HG02623 (cell line): ENCODE results near the gene ASCC1.

Source experiments
- ATAC-seq: cut with Tn5 transposase; IDR thresholded peaks from one replicate; pipeline ENCODE4 v1.9.1; 2021; ENCODE audit warnings: moderate library complexity; ENCODE audit not compliant: unreplicated experiment

ASCC1 gene

DNA sequence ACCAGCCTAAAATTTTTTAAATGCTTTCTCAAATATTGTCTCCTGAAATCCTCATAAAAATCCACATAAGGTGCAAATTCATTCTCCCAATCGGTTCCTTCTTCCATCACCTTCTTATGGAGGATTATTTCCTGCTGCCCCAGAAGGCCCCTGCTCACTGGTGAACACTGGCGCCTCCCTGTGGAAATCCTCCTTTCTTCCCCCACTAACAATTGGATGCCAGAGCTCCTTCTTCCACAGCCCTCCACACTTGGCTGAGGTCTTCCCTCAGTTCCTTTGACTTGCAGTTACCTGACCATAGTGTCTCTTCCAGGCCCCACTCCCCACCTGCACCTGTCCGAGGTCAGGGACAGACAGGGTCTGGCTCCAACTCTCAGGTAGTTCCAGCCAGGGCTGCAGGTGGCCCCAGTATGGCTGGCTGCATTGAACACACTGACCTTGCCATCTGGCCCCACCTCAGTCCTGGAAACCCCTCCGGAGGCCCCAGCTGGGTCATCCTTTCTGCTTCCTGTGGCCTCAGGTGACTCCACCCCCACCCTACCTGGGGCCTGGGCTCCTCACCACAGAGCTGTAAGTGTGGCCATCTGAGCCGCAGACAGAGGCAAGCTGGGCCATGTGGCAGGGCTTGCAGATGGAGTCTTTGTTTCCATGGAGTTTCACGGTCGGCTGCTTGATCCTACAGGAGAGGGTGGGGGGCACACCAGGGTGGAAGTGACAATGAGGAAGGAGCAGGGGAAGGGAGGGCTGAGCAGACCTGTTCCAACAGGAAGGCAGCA is 146.1 kb downstream of the ASCC1 start:
- no peak for ATAC-seq

DNA sequence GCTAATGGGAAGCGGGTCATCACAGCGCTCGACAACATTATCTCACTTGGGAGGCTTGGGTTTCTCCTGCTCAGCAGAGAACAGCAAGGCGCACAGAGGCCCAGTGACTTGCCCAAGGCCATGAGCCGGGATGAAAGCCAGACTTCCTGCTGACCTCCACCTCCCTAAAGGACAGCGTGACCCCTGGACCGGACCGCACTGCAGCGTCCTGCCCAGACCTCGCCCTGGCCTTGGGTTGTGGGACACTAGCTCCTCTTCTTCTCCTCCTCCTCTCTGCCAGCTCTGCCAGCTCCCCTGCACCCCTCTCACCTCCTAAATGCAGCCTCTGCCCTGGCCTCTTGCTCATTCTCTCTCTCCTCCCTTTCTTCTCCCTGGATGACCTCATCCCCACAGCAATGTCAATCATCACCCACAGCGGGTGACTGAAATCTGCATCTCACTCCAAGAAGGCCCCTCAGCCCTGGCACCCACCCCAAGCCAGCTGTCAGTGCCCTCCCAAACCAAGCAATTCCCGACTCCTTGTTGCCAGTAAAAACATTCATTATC is 147.1 kb downstream of the ASCC1 start:
- ATAC-seq = no peak

DNA sequence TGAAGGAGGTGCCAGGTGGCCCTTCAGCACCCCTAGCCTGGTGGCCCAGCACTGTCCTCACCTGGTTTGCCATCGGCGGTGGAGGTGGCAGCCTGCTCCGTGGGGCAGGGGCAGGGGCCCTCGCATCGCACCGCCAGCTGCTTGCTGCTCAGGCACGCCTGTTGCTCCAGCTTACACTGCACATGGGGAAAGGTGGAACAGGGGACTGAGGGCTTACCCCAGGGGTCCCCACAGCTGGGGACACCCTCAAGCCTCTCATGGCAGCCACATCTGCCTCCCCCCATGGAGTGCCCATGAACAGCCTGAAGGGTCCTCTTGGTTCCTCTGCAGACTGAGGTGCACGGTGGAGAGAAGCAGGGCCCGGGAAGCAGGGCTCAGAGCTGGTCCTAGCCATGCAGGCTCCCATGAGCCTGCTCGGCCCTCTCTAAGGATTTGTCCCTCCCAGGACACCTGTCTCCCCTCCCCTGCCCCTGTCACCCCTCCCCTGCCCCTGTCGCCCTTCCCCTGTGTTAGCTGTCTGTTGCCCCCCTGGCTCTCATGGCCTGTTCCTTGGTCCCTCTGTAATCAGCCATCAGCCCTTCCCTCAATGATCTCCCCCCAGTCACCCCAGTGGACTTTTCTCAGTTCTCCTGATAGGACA is 147.8 kb downstream of the ASCC1 start:
- ATAC-seq = no peak

DNA sequence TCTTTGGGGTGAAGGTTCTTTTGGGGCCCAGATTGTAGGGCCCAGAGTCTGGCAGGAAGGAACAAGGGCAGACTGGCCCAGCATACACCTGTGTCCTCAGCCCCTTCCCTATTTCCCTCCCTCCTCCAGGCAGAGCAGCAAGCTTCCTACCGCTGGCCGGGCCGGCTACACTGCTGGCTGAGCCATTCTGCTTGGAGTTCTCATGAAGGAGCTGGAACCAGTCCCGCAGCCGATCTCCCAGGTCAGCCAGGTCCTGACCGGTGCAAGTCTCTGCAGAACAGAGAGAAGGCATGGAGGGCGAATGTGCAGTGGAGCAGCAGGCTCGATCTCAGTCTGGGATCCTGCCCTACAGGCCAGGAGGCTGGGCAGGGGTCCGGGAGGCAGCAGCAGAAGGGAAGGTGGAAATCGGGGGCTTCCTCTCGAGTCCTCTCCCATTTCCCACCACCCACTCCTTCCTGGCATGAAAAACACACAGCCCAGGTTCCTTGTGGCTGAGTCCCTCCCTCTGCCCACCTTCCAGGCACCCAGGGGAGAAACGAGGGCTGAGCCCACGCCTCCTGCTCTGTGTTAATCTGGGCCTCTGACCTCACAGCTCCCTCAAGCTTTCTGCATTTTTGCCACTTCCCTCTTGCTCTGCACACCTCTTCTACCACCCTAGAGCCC is 148.5 kb downstream of the ASCC1 start:
- ATAC-seq = no peak

DNA sequence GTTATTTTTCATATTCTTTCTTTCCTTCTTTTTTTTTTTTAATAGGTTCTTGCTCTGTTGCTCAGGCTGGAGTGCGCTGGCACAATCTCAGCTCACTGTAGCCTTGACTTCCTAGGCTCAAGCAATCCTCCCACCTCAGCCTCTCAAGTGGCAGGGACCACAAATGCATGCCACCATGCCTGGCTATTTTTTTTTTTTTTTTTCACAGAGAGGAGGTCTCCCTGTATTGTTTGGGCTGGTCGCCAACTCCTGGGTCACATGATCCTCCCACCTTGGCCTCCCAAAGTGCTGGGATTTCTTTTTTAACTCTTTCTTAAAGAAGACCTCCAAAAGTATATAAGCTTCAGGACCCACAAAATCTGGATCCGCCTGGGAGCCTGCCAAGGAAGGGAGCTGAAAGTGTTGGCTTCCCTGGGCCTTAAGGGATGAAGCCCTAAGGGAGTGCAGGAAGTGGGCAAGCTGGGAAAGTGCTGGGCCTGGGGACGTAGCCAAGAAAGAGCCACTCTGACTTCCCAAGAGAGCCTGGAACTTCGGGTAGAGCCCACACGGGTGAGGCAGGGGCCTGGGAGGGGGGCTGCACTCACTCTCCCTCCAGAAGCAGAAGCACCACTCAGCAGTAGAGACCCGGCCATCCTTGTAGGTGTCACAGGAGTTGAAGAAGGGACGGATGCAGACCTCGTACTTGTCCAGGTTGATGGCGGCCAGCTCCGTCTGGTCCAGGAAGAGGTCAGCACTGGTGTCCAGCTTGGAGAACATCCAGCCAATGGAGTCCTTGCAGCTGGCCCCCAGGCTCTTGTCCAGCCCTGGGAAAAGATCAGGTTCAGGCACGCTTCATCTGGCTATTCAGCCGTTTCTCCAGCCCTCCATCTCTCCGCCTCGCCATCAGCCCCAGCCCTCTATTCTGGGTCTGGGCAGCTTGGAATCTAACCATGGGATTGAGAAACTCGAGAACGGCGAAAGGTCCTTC is 149.5 kb downstream of the ASCC1 start:
- no peak for ATAC-seq

GRCh38 chr10:72065439-72066025 is 150.5 kb downstream of the ASCC1 start:
- no peak for ATAC-seq

DNA sequence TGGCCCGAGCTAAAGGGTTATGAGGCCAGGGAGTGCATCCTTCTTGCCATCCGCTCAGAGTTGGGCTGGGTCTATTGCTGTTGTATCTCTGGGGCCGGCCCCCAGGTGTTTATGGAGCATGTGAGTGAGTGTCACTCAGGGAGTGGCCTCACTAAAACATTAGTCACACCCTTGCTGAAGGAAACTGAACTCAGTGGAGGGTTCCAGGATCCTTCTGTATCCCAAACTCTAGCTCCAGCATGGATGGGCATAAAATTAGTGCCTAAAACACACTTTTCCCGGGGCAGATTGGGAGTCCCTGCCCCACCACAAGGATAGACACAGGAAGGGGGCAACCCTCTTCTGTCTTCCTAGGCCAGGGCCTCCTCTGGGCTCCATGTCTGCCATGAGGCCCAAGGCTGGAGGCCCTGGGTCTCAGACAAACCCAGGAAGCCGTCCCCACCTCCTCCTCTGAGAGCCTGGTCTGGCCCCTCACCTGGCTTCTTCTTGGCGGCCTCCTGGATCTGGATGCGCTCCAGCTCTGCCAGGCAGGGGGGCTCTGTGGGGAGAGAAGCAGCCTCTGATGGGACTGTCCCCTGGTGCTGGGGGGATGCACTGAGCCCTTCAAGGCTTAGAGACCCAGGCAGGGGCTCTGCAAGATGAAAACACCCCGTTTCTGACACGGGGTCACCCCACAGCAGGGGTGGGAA is 152.2 kb downstream of the ASCC1 start:
- no peak for ATAC-seq

GRCh38 chr10:72062832-72063702 is 153.0 kb downstream of the ASCC1 start:
- ATAC-seq = no peak

DNA sequence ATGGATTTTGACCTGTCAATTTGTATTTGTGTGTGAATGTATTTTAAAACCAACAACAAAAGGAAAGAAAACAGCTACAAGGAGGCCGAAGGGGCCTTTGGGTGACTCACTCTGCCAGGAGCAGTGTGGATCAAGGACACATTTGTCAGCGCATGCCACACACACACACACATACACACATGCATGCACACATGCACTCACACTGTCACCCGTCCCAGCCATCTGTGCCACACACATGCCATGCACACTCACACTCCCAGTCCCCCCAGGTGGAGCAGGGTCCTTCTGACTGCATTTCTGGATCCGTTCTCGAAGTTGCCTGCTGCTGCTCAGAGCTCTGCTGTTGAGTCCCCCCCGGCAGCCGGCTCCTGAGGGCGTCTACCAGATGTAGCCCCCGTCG is 153.7 kb downstream of the ASCC1 start:
- no peak for ATAC-seq

GRCh38 chr10:72061930-72062329 is 154.1 kb downstream of the ASCC1 start:
- no peak for ATAC-seq

DNA sequence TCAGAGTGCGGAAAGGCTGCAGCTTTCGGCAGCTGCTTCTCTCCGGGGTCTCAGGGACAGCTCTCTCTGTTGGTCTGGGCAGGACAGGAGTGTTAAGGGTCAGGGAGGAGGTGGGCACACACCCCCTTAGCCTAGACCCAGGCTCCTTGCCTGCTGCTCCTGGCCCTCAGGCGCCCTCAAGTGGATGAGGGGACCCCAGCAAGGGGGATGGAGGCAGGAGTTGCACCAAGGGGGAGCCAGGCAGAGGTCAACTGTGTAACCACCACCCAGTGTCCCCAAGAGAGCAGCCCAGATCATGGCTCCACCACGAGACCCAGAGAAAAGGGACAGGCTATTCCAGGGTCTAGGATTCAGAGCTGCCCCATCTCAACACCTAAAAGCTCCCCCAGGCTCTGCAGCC is 154.6 kb downstream of the ASCC1 start:
- ATAC-seq = no peak

DNA sequence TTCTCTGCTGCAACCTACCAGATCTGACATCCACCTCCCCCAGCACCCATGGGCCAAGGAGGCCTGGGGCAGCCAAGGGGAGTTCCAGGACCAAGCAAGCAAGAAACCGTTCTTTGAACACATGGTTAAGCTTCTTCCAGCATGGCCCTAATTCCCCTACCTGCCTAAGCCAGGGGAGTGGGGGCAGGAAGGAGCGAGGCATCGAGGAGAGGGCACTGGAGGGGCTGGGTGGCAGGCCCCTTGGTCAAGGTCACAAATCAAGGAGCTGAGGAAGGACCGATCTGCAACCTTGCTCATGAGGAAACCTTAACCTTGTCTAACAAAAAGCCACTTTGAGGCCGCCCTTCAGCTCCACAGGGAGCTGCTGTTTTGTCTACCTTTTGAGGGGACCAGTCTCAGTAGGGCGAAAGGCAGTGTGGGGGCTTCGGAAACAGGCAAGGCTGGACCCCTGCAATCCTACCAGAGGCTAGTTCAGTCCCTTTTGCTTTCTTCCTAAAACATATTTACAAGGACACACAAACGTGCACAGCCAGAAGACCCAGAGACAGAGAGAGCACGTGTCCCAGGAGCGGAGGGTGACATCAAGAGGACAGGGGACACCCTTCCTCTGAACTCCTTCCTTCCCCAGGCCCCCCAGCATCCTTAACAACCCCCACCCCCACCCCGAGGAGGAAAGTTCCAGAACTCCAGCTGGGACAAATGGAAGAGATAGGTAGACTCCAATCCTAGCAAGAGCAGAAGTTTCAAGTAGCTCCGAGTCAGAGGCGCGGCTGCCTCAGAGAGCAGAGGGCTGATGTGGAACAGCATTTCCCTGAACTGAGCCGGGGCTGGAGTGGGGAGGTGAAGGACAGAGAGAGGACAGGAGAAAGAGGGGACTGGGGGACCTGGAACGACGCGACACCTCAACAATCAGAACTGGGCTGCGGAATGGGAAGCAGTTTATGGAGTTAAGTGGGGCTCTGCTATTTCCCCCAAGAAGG is 155.9 kb downstream of the ASCC1 start:
- ATAC-seq = no peak

DNA sequence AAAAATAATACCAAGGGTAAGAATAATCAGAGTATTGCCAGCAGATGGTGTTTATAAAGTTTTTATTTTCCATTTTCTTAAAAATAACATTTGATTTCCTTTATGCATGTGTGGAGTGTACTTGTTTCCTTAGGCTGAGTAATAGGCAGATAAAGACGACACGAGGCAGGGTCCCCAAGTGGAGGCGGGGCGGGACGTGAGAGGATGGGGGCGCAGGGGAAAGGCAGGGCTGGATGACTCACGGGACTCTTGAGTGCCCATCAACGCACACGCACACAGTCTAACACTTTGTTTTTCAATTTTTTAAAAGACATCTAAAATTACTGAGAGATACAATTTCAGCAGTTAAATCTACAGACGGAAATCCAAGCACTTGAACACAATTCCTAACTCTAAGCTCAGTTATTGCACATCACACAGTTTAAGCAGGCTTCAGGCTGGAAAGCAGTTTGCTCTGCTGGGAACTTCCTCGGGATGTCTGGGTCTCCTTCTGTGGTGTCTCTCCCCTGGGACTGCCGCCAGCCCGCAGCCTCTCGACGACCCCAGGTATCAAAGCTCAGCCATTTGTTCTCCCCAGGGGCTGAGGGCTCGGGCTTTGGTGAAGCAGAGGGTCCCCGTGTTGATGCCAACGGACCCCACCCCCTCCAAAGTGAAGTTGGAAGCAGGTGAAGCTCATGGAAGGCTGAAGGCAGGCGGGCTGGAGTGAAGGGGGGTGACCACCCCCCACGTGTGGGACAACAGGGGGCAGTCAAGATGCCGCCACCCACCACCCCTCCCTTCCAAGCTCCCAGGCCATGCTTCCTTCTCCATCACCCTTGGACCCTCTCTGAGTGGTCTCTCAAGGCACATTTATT is 156.9 kb downstream of the ASCC1 start:
- no peak for ATAC-seq

DNA sequence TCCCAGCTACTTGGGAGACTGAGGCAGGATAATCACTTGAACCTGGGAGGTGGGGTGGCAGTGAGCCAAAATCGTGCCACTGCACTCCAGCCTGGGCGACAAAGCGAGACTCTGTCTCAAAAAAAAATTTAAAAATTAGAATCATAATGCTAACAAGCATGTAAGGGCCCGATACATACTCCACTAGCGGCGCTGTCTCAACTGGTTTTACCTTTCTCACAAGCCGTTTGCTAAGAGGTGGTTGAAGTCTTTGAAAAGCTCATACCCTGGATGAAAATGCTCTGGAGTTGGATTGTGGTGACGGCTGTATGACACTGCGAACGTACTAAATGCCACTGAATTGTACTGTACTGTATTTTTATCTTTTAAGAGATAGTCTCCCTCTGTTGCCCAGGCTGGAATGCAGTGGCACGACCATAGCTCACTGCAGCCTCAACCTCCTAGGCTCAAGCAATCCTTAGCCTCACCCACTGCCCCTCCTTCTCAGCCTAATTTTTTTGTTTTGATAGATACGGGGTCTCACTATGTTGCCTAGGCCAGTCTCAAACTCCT is 157.7 kb downstream of the ASCC1 start:
- no peak for ATAC-seq

DNA sequence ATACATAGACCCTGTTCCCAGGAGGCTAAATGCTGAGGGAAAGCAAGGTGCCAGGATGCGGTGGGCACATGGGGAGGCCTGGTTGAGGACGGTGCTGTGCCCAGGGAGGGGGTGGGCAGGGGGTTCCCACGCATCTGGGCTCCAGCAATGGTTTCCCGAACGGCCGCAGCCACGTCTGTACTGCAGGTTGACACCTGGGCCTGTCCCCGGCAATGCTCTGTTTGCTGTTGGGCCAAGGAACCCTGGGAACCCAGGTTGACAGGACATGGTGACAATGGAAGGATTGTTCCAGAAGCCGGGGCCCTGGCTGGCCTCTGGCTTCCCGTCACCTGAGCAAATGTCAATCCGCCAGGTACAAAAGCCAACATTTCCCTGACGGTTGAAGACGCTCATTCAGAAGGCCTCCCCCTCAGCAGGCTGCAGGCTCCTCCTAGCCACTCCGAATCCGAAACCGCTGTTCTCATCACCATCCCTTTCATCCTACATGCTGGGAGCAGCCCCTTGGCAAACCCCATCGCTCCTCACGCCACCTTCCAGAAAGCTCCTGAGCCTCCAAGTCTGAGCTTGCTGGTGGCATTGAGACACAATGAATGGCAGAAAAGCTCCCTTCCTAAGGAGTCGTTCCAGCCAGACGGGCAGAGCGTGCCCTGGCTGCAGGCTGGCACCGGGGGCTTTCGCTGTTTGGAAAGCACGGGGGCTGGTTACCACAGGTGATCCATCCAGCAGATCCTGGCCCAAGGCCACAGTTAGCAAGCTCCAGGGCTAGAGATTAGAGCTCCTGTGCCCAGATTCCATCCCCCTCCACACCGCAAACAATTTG is 158.9 kb downstream of the ASCC1 start:
- no peak for ATAC-seq

DNA sequence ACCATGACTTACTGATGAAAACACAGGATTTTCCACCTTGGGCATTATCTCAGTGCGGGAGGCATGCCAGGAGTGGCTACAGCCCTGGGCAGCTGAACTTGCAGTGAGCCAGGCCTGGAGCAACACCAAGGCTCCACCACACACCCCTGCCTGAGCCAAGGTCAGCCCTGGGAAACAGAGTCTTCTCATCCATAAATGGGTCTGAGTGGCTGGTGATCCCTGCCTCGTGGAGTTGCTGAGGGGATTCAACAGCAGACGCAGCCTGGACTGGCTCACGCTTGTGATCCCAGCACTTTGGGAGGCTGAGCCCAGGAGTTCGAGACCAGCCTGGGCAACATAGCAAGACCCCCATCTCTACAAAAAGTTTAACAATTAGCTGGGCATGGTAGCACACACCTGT is 160.0 kb downstream of the ASCC1 start:
- no peak for ATAC-seq
